ENCODE data around the gene CDKN2AIP. TPM values are rescaled to one million over a fixed set of nuclear protein-coding genes. Genes with fewer than 3 reads are reported as not detected.

CDKN2AIP gene
- total and polyA plus RNA-seq, 2 experiments from 2014 or later = 26.7 to 43.6 TPM

- no peak overlapping the region for H3K27ac ChIP-seq
- peak; percentile 23 for DNase-seq (ENCODE audit: low spot score)
- TF ChIP-seq CTCF (IDR thresholded peaks at IDR 0.05; ENCODE audit: poor library complexity) (no peak), EZH2phosphoT487 (IDR thresholded peaks at IDR 0.05; ENCODE audit: low read depth, severe bottlenecking, unreplicated experiment) (no peak), EZH2 (IDR thresholded peaks at IDR 0.05; ENCODE audit: borderline replicate concordance) (no peak)
- no peak overlapping the region for H2AFZ ChIP-seq
- H3K9me3 ChIP-seq (ENCODE audit: low read depth) = no peaks in the 10 kb centered on the region
- H3K79me2 ChIP-seq = no peaks in the 10 kb centered on the region
- H4K20me1 ChIP-seq (ENCODE audit: insufficient read depth, poor library complexity, severe bottlenecking) = no peaks in the 10 kb centered on the region
- peaks cover 5% of the 10 kb centered on the region for H3K4me1 ChIP-seq (ENCODE audit: insufficient read depth)
- H3K4me2 ChIP-seq = no peak overlapping the region
- no peaks in the 10 kb centered on the region for H3K9me2 ChIP-seq (replicated peaks; ENCODE audit: insufficient read depth)
- no peaks in the 10 kb centered on the region for H3K27me3 ChIP-seq
- no peaks in the 10 kb centered on the region for H3K36me3 ChIP-seq (replicated peaks; ENCODE audit: insufficient read depth, low read depth)
- WGBS (ENCODE audit: low lambda C conversion rate, missing lambda C conversion rate) = 61% methylated on average over 7 of the region's 7 CpGs
- no peak overlapping the region for H3K4me3 ChIP-seq
Observed at GRCh38 chr4:183468210-183469095, 24.0 kb downstream of the CDKN2AIP start.

GRCh38 chr4:183469285-183469684, 24.8 kb downstream of the CDKN2AIP start:
- TF ChIP-seq CTCF (IDR thresholded peaks at IDR 0.05; ENCODE audit: poor library complexity) = no peak
- TF ChIP-seq EZH2 (IDR thresholded peaks at IDR 0.05; ENCODE audit: borderline replicate concordance) = no peak
- no peak for TF ChIP-seq EZH2phosphoT487 (IDR thresholded peaks at IDR 0.05; ENCODE audit: low read depth, severe bottlenecking, unreplicated experiment)
- peaks cover 5% of the 10 kb centered on the region for H3K4me1 ChIP-seq (ENCODE audit: insufficient read depth)
- DNase-seq (ENCODE audit: low spot score) = no peak
- no peak overlapping the region for H3K4me2 ChIP-seq
- H3K9me2 ChIP-seq (replicated peaks; ENCODE audit: insufficient read depth) = no peaks in the 10 kb centered on the region
- peak overlapping the region; percentile 62 for H3K27ac ChIP-seq
- H3K79me2 ChIP-seq = no peaks in the 10 kb centered on the region
- H2AFZ ChIP-seq = no peak overlapping the region
- no peaks in the 10 kb centered on the region for H4K20me1 ChIP-seq (ENCODE audit: insufficient read depth, poor library complexity, severe bottlenecking)
- no peaks in the 10 kb centered on the region for H3K9me3 ChIP-seq (ENCODE audit: low read depth)
- H3K27me3 ChIP-seq = no peaks in the 10 kb centered on the region
- H3K36me3 ChIP-seq (replicated peaks; ENCODE audit: insufficient read depth, low read depth) = no peaks in the 10 kb centered on the region
- H3K4me3 ChIP-seq = no peak overlapping the region
- WGBS (ENCODE audit: low lambda C conversion rate, missing lambda C conversion rate) = 93% methylated on average over 1 of the region's 1 CpG

- WGBS (ENCODE audit: low lambda C conversion rate, missing lambda C conversion rate) = 83% methylated on average over 2 of the region's 2 CpGs
- H4K20me1 ChIP-seq (ENCODE audit: insufficient read depth, poor library complexity, severe bottlenecking) = no peaks in the 10 kb centered on the region
- H3K9me2 ChIP-seq (replicated peaks; ENCODE audit: insufficient read depth) = no peaks in the 10 kb centered on the region
- no peak overlapping the region for H3K4me2 ChIP-seq
- H2AFZ ChIP-seq = no peak overlapping the region
- H3K79me2 ChIP-seq = no peaks in the 10 kb centered on the region
- no peak overlapping the region for H3K4me3 ChIP-seq
- peaks cover 5% of the 10 kb centered on the region for H3K4me1 ChIP-seq (ENCODE audit: insufficient read depth)
- no peaks in the 10 kb centered on the region for H3K36me3 ChIP-seq (replicated peaks; ENCODE audit: insufficient read depth, low read depth)
- no peaks in the 10 kb centered on the region for H3K27me3 ChIP-seq
- TF ChIP-seq EZH2 (IDR thresholded peaks at IDR 0.05; ENCODE audit: borderline replicate concordance) (no peak), EZH2phosphoT487 (IDR thresholded peaks at IDR 0.05; ENCODE audit: low read depth, severe bottlenecking, unreplicated experiment) (no peak), CTCF (IDR thresholded peaks at IDR 0.05; ENCODE audit: poor library complexity) (no peak)
- H3K27ac ChIP-seq = peak overlapping the region; percentile 62
- DNase-seq (ENCODE audit: low spot score) = no peak
- no peaks in the 10 kb centered on the region for H3K9me3 ChIP-seq (ENCODE audit: low read depth)
Observed at GRCh38 chr4:183469936-183470335, 25.5 kb downstream of the CDKN2AIP start.
